GM19468 (cell line): ENCODE data around the gene THADA.
"Not testable (repeated sequence)": the region's sequence is repeated elsewhere in the genome, so short reads cannot be mapped to it uniquely, and the experiment has no call there.

ENCODE experiments used
- ATAC-seq: cut with Tn5 transposase; IDR thresholded peaks from one replicate; pipeline ENCODE4 v1.9.1; 2021; ENCODE audit warnings: mild to moderate bottlenecking, moderate library complexity, moderate number of reproducible peaks; ENCODE audit not compliant: unreplicated experiment; ENCODE audit errors: extremely low read depth

Gene THADA

GRCh38 chr2:43206602-43207001, 389.2 kb downstream of the THADA start:
- ATAC-seq = no peak

- no peak for ATAC-seq
Observed at GRCh38 chr2:43203373-43203772, 392.5 kb downstream of the THADA start.

GRCh38 chr2:43202289-43202688, 393.5 kb downstream of the THADA start:
- ATAC-seq = no peak

- ATAC-seq = no peak
Observed at GRCh38 chr2:43201497-43201896, 394.3 kb downstream of the THADA start.

GRCh38 chr2:43201016-43201415, 394.8 kb downstream of the THADA start:
- no peak for ATAC-seq

- ATAC-seq = no peak
Observed at GRCh38 chr2:43199492-43200488, 396.0 kb downstream of the THADA start.

- no peak for ATAC-seq
Observed at GRCh38 chr2:43198263-43198662, 397.6 kb downstream of the THADA start.

- no peak for ATAC-seq
Observed at GRCh38 chr2:43197588-43197896, 398.3 kb downstream of the THADA start.

- no peak for ATAC-seq
Observed at GRCh38 chr2:43196768-43197587, 398.9 kb downstream of the THADA start.

GRCh38 chr2:43194121-43194869, 401.5 kb downstream of the THADA start:
- no peak for ATAC-seq

GRCh38 chr2:43193652-43194120, 402.2 kb downstream of the THADA start:
- no peak for ATAC-seq

- no peak for ATAC-seq
Observed at GRCh38 chr2:43192744-43193651, 402.8 kb downstream of the THADA start.

GRCh38 chr2:43191947-43192516, 403.8 kb downstream of the THADA start:
- ATAC-seq = no peak

- no peak for ATAC-seq
Observed at GRCh38 chr2:43190311-43191052, 405.4 kb downstream of the THADA start.

- not testable (repeated sequence) for ATAC-seq
Observed at GRCh38 chr2:43189861-43190260, 406.0 kb downstream of the THADA start.

- no peak for ATAC-seq
Observed at GRCh38 chr2:43188561-43189386, 407.1 kb downstream of the THADA start.

- no peak for ATAC-seq
Observed at GRCh38 chr2:43186679-43187374, 409.0 kb downstream of the THADA start.
